SK-N-SH treated with all-trans-retinoic acid at 6 μM for 48 hours (cell line): Measurements from ENCODE around the gene FBH1.

Source experiments
- BACH2 ChIP-seq: fragments of 250-450 bp; sonication (Bioruptor Pico); IDR thresholded peaks from 2 replicates; pipeline ENCODE4 v1.9.0; 2021; ENCODE audit warnings: mild to moderate bottlenecking, borderline replicate concordance
- ISL1 ChIP-seq: fragments of 250-450 bp; sonication (Bioruptor Pico); IDR thresholded peaks from 2 replicates; pipeline ENCODE4 v2.1.2; 2022; ENCODE audit warnings: mild to moderate bottlenecking, moderate library complexity
- TF ChIP-seq, protein P1 (sequence below): fragments of 250-450 bp; sonication (Bioruptor Pico); IDR thresholded peaks from 2 replicates; pipeline ENCODE4 v1.5.0; 2020; ENCODE audit warnings: mild to moderate bottlenecking, moderate library complexity

- TF ChIP-seq, protein P1, sequence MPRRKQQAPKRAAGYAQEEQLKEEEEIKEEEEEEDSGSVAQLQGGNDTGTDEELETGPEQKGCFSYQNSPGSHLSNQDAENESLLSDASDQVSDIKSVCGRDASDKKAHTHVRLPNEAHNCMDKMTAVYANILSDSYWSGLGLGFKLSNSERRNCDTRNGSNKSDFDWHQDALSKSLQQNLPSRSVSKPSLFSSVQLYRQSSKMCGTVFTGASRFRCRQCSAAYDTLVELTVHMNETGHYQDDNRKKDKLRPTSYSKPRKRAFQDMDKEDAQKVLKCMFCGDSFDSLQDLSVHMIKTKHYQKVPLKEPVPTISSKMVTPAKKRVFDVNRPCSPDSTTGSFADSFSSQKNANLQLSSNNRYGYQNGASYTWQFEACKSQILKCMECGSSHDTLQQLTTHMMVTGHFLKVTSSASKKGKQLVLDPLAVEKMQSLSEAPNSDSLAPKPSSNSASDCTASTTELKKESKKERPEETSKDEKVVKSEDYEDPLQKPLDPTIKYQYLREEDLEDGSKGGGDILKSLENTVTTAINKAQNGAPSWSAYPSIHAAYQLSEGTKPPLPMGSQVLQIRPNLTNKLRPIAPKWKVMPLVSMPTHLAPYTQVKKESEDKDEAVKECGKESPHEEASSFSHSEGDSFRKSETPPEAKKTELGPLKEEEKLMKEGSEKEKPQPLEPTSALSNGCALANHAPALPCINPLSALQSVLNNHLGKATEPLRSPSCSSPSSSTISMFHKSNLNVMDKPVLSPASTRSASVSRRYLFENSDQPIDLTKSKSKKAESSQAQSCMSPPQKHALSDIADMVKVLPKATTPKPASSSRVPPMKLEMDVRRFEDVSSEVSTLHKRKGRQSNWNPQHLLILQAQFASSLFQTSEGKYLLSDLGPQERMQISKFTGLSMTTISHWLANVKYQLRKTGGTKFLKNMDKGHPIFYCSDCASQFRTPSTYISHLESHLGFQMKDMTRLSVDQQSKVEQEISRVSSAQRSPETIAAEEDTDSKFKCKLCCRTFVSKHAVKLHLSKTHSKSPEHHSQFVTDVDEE (CRISPR knock-in tag): no peak
- TF ChIP-seq ISL1 (CRISPR knock-in tag): no peak
- TF ChIP-seq BACH2 (CRISPR knock-in tag): no peak
Measured at GRCh38 chr10:5915451-5915850, 25.4 kb downstream of the FBH1 start.
